Nephron (organoid): Measurements from ENCODE around the gene MED7.

Experiments used
- H3K27ac Mint-ChIP-seq, 3 experiments: 2 replicates each; pipeline ENCODE4 v1.8.0; 2020; ENCODE audit warnings: mixed read lengths in 3 of 3, mild to moderate bottlenecking in 2 of 3, moderate library complexity in 1 of 3
- H3K27me3 Mint-ChIP-seq: 2 replicates; pipeline ENCODE4 v1.8.0; 2021; ENCODE audit warnings: low read depth, mild to moderate bottlenecking, moderate library complexity, mixed read lengths
- H3K36me3 Mint-ChIP-seq: 2 replicates; pipeline ENCODE4 v1.8.0; 2020; ENCODE audit warnings: low read depth, mixed read lengths
- H3K4me1 Mint-ChIP-seq: 2 replicates; pipeline ENCODE4 v1.8.0; 2020; ENCODE audit warnings: mixed read lengths
- H3K4me3 Mint-ChIP-seq, 3 experiments: 2 replicates each; pipeline ENCODE4 v1.8.0; 2020; ENCODE audit warnings: mild to moderate bottlenecking in 3 of 3, mixed read lengths in 3 of 3, moderate library complexity in 2 of 3
- H3K9me3 Mint-ChIP-seq: 2 replicates; pipeline ENCODE4 v1.8.0; 2020; ENCODE audit warnings: mixed read lengths
- TF ChIP-seq, protein P1 (sequence below), 3 experiments: fragments of 200-600 bp; sonication (generic); IDR thresholded peaks; one replicate each; pipeline ENCODE4 v1.5.0; 2021; ENCODE audit warnings: antibody characterized with exemption in 3 of 3; ENCODE audit not compliant: unreplicated experiment in 3 of 3

Gene MED7

DNA sequence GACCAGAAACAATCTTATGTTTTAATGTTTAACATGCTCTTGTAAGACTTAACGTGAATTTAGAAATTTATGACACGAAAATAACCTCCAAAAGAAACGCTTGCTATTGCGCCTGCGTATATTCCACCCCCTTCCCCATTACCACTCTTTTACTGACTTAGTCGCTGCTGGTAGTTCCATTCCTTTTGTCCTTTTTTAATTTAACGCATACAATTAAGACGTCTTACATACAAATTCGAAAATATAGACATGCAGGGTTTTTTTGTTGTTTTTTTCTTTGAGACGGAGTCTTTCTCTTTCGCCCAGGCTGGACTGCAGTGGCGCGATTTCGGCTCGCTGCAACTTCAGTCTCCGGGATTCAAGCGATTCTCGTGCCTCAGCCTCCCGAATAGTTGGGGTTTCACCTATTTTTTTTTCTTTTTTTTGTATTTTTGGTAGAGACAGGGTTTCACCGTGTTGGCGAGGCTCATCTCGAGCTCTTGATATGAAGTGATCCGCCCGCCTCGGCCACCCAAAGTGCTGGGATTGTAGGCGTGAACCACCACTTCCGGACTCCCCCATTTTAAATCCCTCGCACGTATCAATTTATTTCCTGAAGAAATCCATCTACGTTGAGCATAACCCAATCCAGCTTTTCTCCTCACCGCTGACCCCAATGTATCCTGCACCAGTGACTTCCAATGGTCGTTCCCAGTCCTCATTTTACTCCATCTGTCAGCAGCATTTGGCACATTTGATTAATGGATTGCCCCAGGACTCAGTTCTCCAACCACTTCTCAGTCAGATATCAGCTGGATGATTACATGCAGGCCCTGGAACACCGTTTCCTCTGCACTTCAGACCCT is 684 bp upstream of the MED7 start:
- Mint-ChIP-seq H3K4me1 (no peaks in the 10 kb centered on the region), H3K27ac (peak overlapping the region; percentile 79 to 93 (median 87)), H3K27me3 (peaks cover 4% of the 10 kb centered on the region), H3K36me3 (peaks cover 24% of the 10 kb centered on the region), H3K9me3 (peaks cover 6% of the 10 kb centered on the region), H3K4me3 (peak overlapping the region; percentile 93 to 96 (median 94))
- TF ChIP-seq, protein P1, sequence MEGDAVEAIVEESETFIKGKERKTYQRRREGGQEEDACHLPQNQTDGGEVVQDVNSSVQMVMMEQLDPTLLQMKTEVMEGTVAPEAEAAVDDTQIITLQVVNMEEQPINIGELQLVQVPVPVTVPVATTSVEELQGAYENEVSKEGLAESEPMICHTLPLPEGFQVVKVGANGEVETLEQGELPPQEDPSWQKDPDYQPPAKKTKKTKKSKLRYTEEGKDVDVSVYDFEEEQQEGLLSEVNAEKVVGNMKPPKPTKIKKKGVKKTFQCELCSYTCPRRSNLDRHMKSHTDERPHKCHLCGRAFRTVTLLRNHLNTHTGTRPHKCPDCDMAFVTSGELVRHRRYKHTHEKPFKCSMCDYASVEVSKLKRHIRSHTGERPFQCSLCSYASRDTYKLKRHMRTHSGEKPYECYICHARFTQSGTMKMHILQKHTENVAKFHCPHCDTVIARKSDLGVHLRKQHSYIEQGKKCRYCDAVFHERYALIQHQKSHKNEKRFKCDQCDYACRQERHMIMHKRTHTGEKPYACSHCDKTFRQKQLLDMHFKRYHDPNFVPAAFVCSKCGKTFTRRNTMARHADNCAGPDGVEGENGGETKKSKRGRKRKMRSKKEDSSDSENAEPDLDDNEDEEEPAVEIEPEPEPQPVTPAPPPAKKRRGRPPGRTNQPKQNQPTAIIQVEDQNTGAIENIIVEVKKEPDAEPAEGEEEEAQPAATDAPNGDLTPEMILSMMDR (IDR thresholded peaks at IDR 0.05; ENCODE audit: unreplicated experiment in 3 of 3) = no peak

DNA sequence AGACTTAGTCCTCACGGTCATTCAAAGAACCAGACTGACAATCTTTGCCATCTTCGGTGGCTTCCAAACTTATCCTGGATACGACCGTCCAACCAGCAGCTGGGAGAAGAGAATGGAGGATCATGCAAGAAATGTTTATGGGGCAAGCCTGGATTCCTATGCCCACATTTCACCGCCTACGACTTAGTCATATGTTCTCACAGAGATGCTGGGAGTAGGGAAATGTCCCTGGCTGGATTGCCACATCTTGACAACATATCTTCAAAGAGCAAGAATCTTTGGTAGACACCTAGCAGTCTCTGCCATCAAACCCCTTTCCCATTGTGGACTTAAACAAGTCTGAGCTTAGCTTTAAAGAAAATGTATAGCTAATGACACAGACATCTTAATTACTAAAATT is 5.0 kb downstream of the MED7 start:
- Mint-ChIP-seq H3K27me3 (no peaks in the 10 kb centered on the region), H3K4me1 (no peaks in the 10 kb centered on the region), H3K27ac (no peak overlapping the region), H3K4me3 (no peak overlapping the region), H3K9me3 (no peaks in the 10 kb centered on the region), H3K36me3 (peaks cover 41% of the 10 kb centered on the region)
- TF ChIP-seq, protein P1 (IDR thresholded peaks at IDR 0.05; ENCODE audit: unreplicated experiment in 3 of 3) = no peak

DNA sequence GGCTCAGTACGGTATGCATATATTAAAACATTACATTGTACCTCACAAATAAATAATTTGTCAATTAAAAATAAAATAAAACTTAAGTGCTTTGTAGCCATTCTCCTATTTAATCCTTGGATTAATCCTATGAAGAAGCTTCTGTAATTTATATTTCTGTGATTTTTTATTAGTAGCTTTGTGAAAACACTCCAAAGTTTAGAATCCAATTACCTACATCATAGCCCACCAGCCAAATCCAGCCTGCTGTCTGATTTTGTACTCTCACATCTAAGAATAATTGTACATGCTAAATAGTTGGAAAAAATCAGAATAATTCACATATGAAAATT is 10.4 kb downstream of the MED7 start:
- H3K4me1 Mint-ChIP-seq = no peaks in the 10 kb centered on the region
- no peaks in the 10 kb centered on the region for H3K27me3 Mint-ChIP-seq
- TF ChIP-seq, protein P1 (IDR thresholded peaks at IDR 0.05; ENCODE audit: unreplicated experiment in 3 of 3) = no peak
- peaks cover 3% of the 10 kb centered on the region for H3K9me3 Mint-ChIP-seq
- peaks cover 6% of the 10 kb centered on the region for H3K36me3 Mint-ChIP-seq
- no peak overlapping the region for H3K4me3 Mint-ChIP-seq
- H3K27ac Mint-ChIP-seq = no peak overlapping the region

DNA sequence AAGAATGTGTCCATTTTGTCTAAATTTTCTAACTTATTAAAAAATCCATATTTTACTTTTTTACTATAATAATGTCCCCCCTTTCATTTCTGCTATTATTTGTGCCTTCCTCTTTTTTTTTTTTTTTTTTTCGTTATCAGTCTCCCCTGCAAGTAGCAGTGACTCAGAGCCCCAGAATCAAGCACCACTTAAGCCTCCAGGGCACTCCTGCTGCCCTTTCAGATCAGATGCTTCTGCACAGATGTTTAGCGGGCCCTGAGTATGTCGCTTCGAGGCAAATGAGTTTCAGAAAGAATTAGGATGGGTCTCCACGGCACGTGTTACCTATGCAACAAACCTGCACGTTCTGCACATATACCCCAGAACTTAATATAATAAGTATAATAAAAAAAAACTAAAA is 11.7 kb downstream of the MED7 start:
- Mint-ChIP-seq H3K9me3 (peaks cover 5% of the 10 kb centered on the region), H3K27me3 (no peaks in the 10 kb centered on the region), H3K27ac (no peak overlapping the region), H3K36me3 (peaks cover 1% of the 10 kb centered on the region), H3K4me3 (no peak overlapping the region), H3K4me1 (no peaks in the 10 kb centered on the region)
- TF ChIP-seq, protein P1 (IDR thresholded peaks at IDR 0.05; ENCODE audit: unreplicated experiment in 3 of 3) = no peak

DNA sequence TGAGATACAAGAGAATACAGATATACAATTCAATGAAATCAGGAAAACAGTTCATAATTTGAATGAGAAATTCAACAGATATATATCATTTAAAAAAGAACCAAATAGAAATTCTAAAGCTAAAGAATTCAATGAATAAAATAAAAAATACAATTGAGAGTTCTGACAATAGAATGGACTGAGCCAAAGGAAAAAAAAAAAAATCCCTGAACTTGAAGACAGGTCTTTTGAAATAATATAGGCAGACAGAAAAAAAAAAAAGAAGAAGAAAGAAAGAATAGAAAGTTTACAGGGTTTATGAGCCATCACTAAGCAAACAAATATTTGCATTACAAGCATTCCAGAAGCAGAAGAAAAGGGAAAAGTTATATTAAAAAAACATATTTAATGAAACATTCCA is 21.0 kb downstream of the MED7 start:
- Mint-ChIP-seq H3K27ac (no peak overlapping the region), H3K9me3 (peaks cover 21% of the 10 kb centered on the region), H3K36me3 (peaks cover 4% of the 10 kb centered on the region), H3K4me1 (no peaks in the 10 kb centered on the region), H3K4me3 (no peak overlapping the region), H3K27me3 (no peaks in the 10 kb centered on the region)
- TF ChIP-seq, protein P1 (IDR thresholded peaks at IDR 0.05; ENCODE audit: unreplicated experiment in 3 of 3) = no peak

DNA sequence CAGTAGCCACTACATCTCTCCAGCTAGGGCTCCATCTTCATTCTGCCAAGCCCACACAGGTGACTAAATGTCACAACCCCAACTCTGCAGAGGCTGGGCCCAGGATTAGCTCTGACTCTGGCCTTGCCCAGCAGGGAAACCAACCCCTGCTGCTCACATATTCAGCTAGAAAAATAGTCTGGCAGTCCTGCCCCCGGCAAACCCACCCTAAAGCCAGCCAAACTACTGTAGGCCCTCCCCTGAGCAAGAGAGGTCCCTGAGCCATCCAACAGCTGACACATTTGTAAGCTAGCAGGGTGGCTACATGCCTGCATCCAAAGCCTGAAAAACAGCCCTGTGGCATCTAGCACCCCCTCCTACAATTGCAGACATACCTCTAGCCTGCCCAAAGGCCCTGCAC is 22.6 kb downstream of the MED7 start:
- Mint-ChIP-seq H3K27me3 (no peaks in the 10 kb centered on the region), H3K9me3 (peaks cover 18% of the 10 kb centered on the region), H3K4me1 (no peaks in the 10 kb centered on the region), H3K4me3 (no peak overlapping the region), H3K36me3 (peaks cover 4% of the 10 kb centered on the region), H3K27ac (no peak overlapping the region)
- TF ChIP-seq, protein P1 (IDR thresholded peaks at IDR 0.05; ENCODE audit: unreplicated experiment in 3 of 3) = no peak
